Vagina (tissue), 2 donors: Measurements from ENCODE around the gene SMAD6.

ENCODE experiments used
- CTCF ChIP-seq, 3 experiments: fragments of 450-650 bp in 2 of 3; fragments of 200-600 bp in 1 of 3; sonication (generic) in 1 of 3; IDR thresholded peaks; one replicate each; pipeline ENCODE4 v1.5.1; 2017 to 2019; ENCODE audit warnings: antibody characterized with exemption in 3 of 3, mild to moderate bottlenecking in 2 of 3, moderate library complexity in 2 of 3
- POLR2A ChIP-seq, 2 donors: fragments of 450-650 bp; IDR thresholded peaks; one replicate each; pipeline ENCODE4 v1.6.1; 2017; ENCODE audit warnings: antibody characterized with exemption in 2 of 2, mild to moderate bottlenecking in 2 of 2, moderate library complexity in 2 of 2

DNA sequence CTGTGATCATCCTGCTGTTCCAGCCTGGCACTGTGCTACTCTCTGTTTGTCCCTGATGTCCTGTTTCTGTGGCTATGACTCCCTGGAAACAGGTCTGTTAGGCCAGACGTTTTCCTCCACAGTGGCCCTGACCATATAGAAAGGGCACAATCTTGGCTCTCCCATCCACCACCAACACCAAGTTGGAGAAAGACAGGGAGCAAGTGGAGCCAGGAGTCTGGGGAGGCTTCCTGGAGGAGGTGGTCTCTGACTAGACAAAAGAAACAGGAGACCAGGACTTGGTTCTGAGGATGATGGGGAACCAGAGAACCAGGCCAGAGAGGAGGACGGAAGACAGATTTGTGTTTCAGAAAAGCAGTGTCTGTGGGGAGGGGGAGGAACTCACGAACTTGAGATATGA, 49.2 kb upstream of the SMAD6 start:
- no peak for TF ChIP-seq CTCF (IDR thresholded peaks at IDR 0.05)
- TF ChIP-seq POLR2A (IDR thresholded peaks at IDR 0.05) = no peak
